Effector memory CD4-positive, alpha-beta T cell (primary cell): ENCODE data around the gene CD2BP2.

Experiments used
- DNase-seq, 3 donors: peaks; one replicate each; pipeline ENCODE4 v3.0.0-alpha.2; 2020
- H3K27ac ChIP-seq: 2 replicates; pipeline ENCODE4 v1.7.0; 2013; ENCODE audit warnings: mild to moderate bottlenecking, low read length, moderate library complexity; ENCODE audit not compliant: insufficient read depth, poor library complexity, severe bottlenecking
- H3K27me3 ChIP-seq: replicated peaks from 2 replicates; pipeline ENCODE4 v1.7.0; 2013; ENCODE audit warnings: mild to moderate bottlenecking, low read length; ENCODE audit not compliant: insufficient read depth, control insufficient read depth, poor library complexity, severe bottlenecking
- H3K36me3 ChIP-seq: 2 replicates; pipeline ENCODE4 v1.7.0; 2013; ENCODE audit warnings: mild to moderate bottlenecking, low read length, moderate library complexity; ENCODE audit not compliant: control insufficient read depth, insufficient read depth
- H3K4me1 ChIP-seq: 2 replicates; pipeline ENCODE4 v1.7.0; 2013; ENCODE audit warnings: low read length, mild to moderate bottlenecking; ENCODE audit not compliant: control insufficient read depth, insufficient read depth, poor library complexity, severe bottlenecking
- H3K4me3 ChIP-seq: 2 replicates; pipeline ENCODE4 v1.7.0; 2013; ENCODE audit warnings: low read length, low read depth, mild to moderate bottlenecking; ENCODE audit not compliant: insufficient read depth, poor library complexity, severe bottlenecking
- H3K9me3 ChIP-seq: 2 replicates; pipeline ENCODE4 v1.7.0; 2013; ENCODE audit warnings: mild to moderate bottlenecking, low read length, moderate library complexity; ENCODE audit not compliant: control insufficient read depth

CD2BP2 gene

GRCh38 chr16:30370456-30371247 lies 15.5 kb upstream of the CD2BP2 start, which contains the start of gene TBC1D10B:
Gene TBC1D10B, minus strand, starts transcription at chr16:30370494. Its CDS starts 311 bp downstream, at chr16:30370183.
- H3K4me1 ChIP-seq, result peaks cover 27% of the 10 kb centered on the region

DNA sequence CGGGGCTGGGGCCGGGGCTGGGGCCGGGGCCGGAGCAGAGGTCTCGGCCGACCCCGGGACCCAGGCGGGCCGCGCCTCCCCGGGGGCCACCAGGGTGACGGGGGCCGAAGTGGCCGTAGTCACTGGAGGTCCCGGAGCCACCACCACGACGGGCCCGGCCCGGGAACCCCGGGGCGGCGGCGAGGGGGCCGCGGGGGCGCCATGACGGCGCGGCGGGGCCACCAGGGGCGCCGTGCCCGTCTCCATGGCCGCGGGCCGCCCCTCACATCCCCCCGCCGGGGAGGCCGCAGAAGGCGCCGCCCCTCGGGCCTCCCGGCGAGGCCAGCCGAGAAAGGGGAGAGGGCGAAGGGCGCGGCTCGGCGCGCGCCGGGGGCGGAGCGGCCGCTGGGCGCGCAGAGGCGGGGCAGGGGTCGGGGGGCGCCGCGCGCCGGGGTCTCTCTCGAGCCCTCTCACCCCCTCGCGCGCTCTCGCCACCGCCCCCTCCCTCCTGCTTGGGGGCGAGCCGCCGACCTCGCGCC lies 14.9 kb upstream of the CD2BP2 start:
- H3K27me3 ChIP-seq, result no peaks in the 10 kb centered on the region
- H3K9me3 ChIP-seq, result no peaks in the 10 kb centered on the region
- DNase-seq, result no peak
- H3K36me3 ChIP-seq, result peaks cover 7% of the 10 kb centered on the region
- peak overlapping the region; percentile 73 for H3K4me3 ChIP-seq
- H3K27ac ChIP-seq, result peak overlapping the region; percentile 65
- H3K4me1 ChIP-seq, result peaks cover 27% of the 10 kb centered on the region

More at GRCh38 chr16:30370456-30371247, 15.5 kb upstream of the CD2BP2 start, which contains the start of gene TBC1D10B:
- peak; percentile 99 to 100 (median 99) for DNase-seq
- Histone ChIP-seq H3K36me3 (peaks cover under 1% of the 10 kb centered on the region), H3K27me3 (no peaks in the 10 kb centered on the region), H3K9me3 (no peaks in the 10 kb centered on the region), H3K27ac (peak within 1 kb of the TSS; percentile 65), H3K4me3 (peak within 1 kb of the TSS; percentile 73)

DNA sequence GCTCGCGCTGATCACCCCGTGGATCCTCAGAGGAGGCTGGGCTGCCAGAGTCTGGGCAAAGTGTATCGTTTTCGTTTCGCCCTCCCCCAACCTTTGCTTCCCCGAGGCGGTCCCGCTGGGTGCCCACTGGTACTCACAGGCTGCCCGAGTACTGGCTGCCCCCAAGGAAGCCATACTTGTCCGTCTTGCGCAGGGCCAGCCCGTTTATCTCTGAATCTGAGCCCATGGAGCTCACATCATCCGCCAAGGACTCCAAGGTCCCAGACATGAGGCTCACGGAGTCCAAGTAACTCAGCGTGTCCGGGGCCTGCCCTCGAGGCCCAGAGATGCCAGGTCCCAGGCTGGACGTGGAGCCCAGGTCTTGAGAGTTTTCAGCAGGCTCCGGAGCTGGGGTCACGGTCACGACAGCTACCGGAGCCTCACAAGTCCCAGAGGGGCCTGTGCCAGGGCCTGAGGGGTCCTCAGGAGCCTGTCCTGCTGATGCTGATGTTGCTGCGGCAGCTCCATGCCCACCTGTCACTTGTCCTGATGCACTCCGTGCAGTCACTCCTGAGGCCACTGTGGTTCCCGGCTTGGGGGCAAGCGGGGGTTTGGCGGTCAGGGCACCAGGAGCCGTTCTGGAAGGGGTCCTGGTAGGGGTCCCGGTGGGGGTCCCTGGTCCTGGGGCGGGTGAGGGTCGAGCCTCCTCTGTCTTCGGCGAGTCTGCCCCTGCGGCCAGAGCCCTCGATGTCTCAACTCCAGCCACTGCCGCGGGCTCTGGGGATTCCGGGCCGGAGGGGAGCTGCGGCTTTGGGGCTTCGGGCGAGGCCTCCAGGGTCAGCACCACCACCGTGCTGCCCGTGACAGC lies 14.2 kb upstream of the CD2BP2 start:
- Histone ChIP-seq H3K27ac (peak overlapping the region; percentile 65), H3K36me3 (peaks cover 13% of the 10 kb centered on the region), H3K27me3 (no peaks in the 10 kb centered on the region), H3K4me3 (peak overlapping the region; percentile 73), H3K9me3 (no peaks in the 10 kb centered on the region), H3K4me1 (peaks cover 27% of the 10 kb centered on the region)
- no peak for DNase-seq

GRCh38 chr16:30368792-30369090 lies 13.6 kb upstream of the CD2BP2 start:
- H3K9me3 ChIP-seq, result no peaks in the 10 kb centered on the region
- peaks cover 15% of the 10 kb centered on the region for H3K36me3 ChIP-seq
- H3K4me1 ChIP-seq, result peaks cover 27% of the 10 kb centered on the region
- H3K27ac ChIP-seq, result peak overlapping the region; percentile 65
- no peaks in the 10 kb centered on the region for H3K27me3 ChIP-seq
- peak overlapping the region; percentile 73 for H3K4me3 ChIP-seq
- DNase-seq, result no peak

DNA sequence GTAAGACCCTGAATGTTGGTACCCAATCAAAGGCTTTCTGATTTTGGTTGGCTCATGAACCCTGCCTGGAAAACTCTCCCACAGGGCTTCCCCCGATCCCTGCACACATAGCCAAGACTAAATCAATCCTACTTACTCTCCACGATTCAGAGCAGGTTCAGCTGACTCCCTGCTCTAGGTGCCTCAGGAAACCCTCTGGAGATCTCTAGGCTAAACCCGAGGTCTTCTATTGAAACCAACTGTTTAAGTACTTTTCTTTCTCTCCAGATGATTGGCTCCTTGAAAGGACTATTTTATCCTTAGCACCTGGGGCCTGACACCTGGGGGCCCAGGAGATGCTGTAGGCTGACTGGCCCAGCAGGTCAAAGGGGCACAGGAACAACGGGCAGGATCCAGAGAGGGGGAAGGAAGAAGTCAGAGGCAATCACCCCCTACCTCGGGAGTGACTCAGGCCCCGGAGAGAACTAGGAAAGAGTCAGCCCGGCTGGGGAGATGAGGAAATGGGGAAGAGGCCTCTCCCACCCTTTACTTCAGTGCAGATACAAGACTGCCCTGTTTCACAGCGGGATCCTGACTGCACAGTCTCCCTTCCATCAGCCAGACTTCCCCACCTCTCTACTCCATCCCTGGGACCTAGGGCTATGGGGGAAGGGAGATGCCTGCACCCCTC lies 13.1 kb upstream of the CD2BP2 start:
- Histone ChIP-seq H3K36me3 (peaks cover 20% of the 10 kb centered on the region), H3K9me3 (no peaks in the 10 kb centered on the region), H3K27me3 (no peaks in the 10 kb centered on the region), H3K27ac (peak overlapping the region; percentile 65), H3K4me3 (peak overlapping the region; percentile 73), H3K4me1 (peaks cover 27% of the 10 kb centered on the region)
- no peak for DNase-seq

DNA sequence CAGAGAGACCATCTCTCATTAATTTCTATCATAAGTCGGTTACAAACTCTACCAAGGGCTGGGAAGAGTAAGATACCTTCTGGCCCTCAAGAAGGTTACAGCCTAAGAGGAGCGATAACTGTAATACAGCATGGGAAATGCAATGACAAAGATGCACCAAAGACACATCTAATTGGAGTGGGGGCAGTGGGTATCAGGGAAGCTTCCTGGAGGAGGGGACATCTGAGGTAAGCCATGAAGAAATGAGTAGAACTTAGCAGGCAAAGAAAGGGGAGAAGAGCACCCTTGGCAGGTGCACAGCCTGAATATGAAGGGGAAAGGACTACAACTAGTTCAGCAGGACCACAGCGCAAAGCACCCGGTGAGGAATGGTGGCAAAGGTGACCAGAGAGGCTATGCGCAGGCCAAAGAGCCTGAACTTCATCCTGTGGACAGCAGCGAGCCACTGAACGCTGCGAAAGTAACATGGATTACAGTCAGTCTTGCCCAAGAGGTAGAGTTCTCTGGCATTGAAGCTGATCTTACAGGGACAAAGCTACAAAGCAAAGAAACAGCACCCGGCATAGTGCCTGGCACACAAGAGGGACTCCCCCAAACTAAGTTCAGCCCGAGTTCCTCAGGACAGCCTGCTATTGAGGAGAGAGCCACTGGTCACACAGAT lies 12.4 kb upstream of the CD2BP2 start:
- Histone ChIP-seq H3K36me3 (peaks cover 22% of the 10 kb centered on the region), H3K4me1 (peaks cover 27% of the 10 kb centered on the region), H3K9me3 (no peaks in the 10 kb centered on the region), H3K27ac (no peak overlapping the region), H3K27me3 (no peaks in the 10 kb centered on the region), H3K4me3 (no peak overlapping the region)
- DNase-seq, result no peak

GRCh38 chr16:30366511-30366910 lies 11.4 kb upstream of the CD2BP2 start:
- no peaks in the 10 kb centered on the region for H3K9me3 ChIP-seq
- no peak overlapping the region for H3K4me3 ChIP-seq
- H3K27me3 ChIP-seq, result no peaks in the 10 kb centered on the region
- no peak overlapping the region for H3K27ac ChIP-seq
- H3K4me1 ChIP-seq, result peaks cover 25% of the 10 kb centered on the region
- DNase-seq, result no peak
- peaks cover 26% of the 10 kb centered on the region for H3K36me3 ChIP-seq

DNA sequence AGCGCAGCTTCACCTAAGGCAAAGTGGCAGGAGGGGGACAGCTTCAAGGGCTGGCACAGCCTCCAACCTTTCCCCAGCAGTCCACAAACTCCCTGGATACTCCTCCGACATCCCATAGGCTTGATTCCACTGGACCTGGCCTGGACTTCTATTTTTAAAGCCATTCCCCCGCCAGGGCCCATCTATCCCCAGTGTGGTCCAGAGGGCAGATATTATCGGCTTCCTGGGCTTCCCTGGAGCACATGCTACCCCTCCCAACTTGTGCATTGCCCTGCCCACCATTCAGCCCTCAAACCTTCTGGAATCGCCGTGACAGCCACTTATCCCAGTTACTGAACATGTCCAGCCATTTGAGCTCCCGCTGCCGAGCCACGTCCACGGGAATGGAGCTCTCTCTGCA lies 10.1 kb upstream of the CD2BP2 start:
- H3K9me3 ChIP-seq, result no peaks in the 10 kb centered on the region
- no peak for DNase-seq
- H3K36me3 ChIP-seq, result peaks cover 31% of the 10 kb centered on the region
- peaks cover 20% of the 10 kb centered on the region for H3K4me1 ChIP-seq
- H3K27ac ChIP-seq, result no peak overlapping the region
- no peak overlapping the region for H3K4me3 ChIP-seq
- H3K27me3 ChIP-seq, result no peaks in the 10 kb centered on the region

GRCh38 chr16:30361180-30361579 lies 6.1 kb upstream of the CD2BP2 start:
- no peaks in the 10 kb centered on the region for H3K27me3 ChIP-seq
- peaks cover 4% of the 10 kb centered on the region for H3K4me1 ChIP-seq
- no peaks in the 10 kb centered on the region for H3K9me3 ChIP-seq
- H3K27ac ChIP-seq, result no peak overlapping the region
- H3K36me3 ChIP-seq, result peaks cover 50% of the 10 kb centered on the region
- H3K4me3 ChIP-seq, result no peak overlapping the region
- no peak for DNase-seq
